Fibroblast of lung (primary cell): ENCODE measurements around the gene TSPAN9.

ENCODE experiments used
- CTCF ChIP-seq, 2 donors: IDR thresholded peaks in 1 of 2; conservative IDR thresholded peaks in 1 of 2; 1 replicate in 1 of 2; 2 replicates in 1 of 2; pipeline ENCODE4 v1.5.1; 2011 to 2012; ENCODE audit warnings: low read length in 2 of 2, control low read depth in 1 of 2, inconsistent platforms in 1 of 2, low read depth in 1 of 2, mild to moderate bottlenecking in 1 of 2
- EZH2 ChIP-seq: IDR thresholded peaks from 2 replicates; pipeline ENCODE4 v1.5.1; 2012; ENCODE audit warnings: low read length, control low read depth, mild to moderate bottlenecking; ENCODE audit errors: missing control alignments

- TF ChIP-seq CTCF (conservative IDR thresholded peaks at IDR 0.05 in 1 of 2, IDR thresholded peaks at IDR 0.05 in 1 of 2; ENCODE audit: low read depth in 1 of 2, low read length in 2 of 2), result no peak
- no peak for TF ChIP-seq EZH2
Observed at GRCh38 chr12:3252450-3252891, 175.3 kb downstream of the TSPAN9 start.
